Umbilical cord (tissue), 2 donors: Measurements from ENCODE around the gene ADCY1. TPM values are rescaled to one million over a fixed set of nuclear protein-coding genes. Genes with fewer than 3 reads are reported as not detected.

Experiments
- DNase-seq: peaks from one replicate; pipeline ENCODE4 v3.0.0-alpha.2; 2015; ENCODE audit warnings: low spot score
- total RNA-seq: library from RNA; depleted of rRNA; stranded (reverse); fragments of >200 nt; gene quantifications from one replicate; pipeline ENCODE4 v1.2.3, GENCODE V29; 2014; ENCODE audit warnings: low replicate concordance; ENCODE audit not compliant: insufficient read depth

The ADCY1 gene
- total RNA-seq, 1 donor from 2014 or later: 4.6 TPM

- DNase-seq: no peak
Observed at GRCh38 chr7:45593121-45593541, 19.0 kb downstream of the ADCY1 start.

GRCh38 chr7:45593877-45594276, 19.7 kb downstream of the ADCY1 start:
- no peak for DNase-seq

GRCh38 chr7:45594745-45595535, 20.8 kb downstream of the ADCY1 start:
- no peak for DNase-seq

- no peak for DNase-seq
Observed at GRCh38 chr7:45595809-45596664, 21.9 kb downstream of the ADCY1 start.

GRCh38 chr7:45596665-45597095, 22.5 kb downstream of the ADCY1 start:
- DNase-seq: no peak

GRCh38 chr7:45597286-45597984, 23.3 kb downstream of the ADCY1 start:
- DNase-seq: no peak

- no peak for DNase-seq
Observed at GRCh38 chr7:45598886-45599520, 24.8 kb downstream of the ADCY1 start.

- DNase-seq: no peak
Observed at GRCh38 chr7:45599851-45600706, 25.9 kb downstream of the ADCY1 start.

- no peak for DNase-seq
Observed at GRCh38 chr7:45601094-45601493, 26.9 kb downstream of the ADCY1 start.

GRCh38 chr7:45601816-45602540, 27.8 kb downstream of the ADCY1 start:
- DNase-seq: no peak

- no peak for DNase-seq
Observed at GRCh38 chr7:45606050-45606449, 31.9 kb downstream of the ADCY1 start.

GRCh38 chr7:45606931-45607330, 32.8 kb downstream of the ADCY1 start:
- DNase-seq: no peak

GRCh38 chr7:45609180-45609579, 35.0 kb downstream of the ADCY1 start:
- no peak for DNase-seq

GRCh38 chr7:45610019-45610418, 35.9 kb downstream of the ADCY1 start:
- no peak for DNase-seq

GRCh38 chr7:45610660-45611299, 36.6 kb downstream of the ADCY1 start:
- DNase-seq: no peak

- DNase-seq: no peak
Observed at GRCh38 chr7:45617166-45617565, 43.0 kb downstream of the ADCY1 start.

GRCh38 chr7:45622058-45622457, 47.9 kb downstream of the ADCY1 start:
- DNase-seq: no peak

- no peak for DNase-seq
Observed at GRCh38 chr7:45623157-45623556, 49.0 kb downstream of the ADCY1 start.

- no peak for DNase-seq
Observed at GRCh38 chr7:45623740-45624391, 49.7 kb downstream of the ADCY1 start.
